ENCODE data around the gene AP1G2. TPM values are rescaled to one million over a fixed set of nuclear protein-coding genes. Genes with fewer than 3 reads are reported as not detected.

AP1G2 gene
- total and polyA plus RNA-seq, 2 of the 13 experiments (the other 11 are each of a cell fraction or from before 2014, with no cell fraction given): 96.9 to 611 TPM

DNA sequence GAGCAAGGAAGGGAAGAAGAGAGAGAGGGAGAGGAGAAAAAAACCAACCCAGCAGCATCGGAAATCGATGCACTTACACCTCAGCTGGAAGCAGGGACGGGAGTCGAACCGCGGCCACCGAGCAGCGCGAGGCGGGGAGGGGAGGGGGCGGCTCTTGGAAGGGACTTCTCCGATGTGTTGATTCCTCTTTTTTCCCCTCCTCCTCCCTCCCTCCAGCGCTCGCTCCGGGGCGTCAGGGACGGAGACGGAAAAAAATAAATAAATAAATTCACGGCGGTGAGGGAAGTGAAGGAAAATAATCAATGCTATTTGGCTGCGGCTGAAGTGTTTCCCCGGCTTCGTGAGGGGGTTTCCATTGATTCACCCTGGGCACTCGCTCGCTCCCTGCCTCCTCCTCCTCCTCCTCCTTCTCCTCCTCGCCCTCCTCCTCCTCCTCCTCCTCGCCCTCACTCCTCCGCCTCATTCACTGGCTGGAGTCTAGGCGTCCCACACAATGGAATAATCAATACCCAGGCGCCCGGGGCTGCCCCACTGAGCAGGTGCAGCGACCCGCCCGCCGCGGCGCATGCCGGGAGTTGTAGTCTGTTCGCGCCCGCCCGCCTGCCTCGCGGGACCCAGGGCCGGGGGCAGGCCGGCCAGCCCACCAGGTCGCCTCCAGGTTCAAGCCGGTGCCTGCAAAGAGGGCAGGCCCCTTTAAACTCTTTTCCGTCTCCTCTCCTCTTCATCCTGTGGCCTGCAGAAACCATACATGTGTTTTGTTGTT is 16.1 kb downstream of the AP1G2 start, which contains the start of gene ZFHX2 (continued):
- TF ChIP-seq, protein P1, sequence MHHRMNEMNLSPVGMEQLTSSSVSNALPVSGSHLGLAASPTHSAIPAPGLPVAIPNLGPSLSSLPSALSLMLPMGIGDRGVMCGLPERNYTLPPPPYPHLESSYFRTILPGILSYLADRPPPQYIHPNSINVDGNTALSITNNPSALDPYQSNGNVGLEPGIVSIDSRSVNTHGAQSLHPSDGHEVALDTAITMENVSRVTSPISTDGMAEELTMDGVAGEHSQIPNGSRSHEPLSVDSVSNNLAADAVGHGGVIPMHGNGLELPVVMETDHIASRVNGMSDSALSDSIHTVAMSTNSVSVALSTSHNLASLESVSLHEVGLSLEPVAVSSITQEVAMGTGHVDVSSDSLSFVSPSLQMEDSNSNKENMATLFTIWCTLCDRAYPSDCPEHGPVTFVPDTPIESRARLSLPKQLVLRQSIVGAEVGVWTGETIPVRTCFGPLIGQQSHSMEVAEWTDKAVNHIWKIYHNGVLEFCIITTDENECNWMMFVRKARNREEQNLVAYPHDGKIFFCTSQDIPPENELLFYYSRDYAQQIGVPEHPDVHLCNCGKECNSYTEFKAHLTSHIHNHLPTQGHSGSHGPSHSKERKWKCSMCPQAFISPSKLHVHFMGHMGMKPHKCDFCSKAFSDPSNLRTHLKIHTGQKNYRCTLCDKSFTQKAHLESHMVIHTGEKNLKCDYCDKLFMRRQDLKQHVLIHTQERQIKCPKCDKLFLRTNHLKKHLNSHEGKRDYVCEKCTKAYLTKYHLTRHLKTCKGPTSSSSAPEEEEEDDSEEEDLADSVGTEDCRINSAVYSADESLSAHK (CRISPR knock-in tag; IDR thresholded peaks at IDR 0.05; ENCODE audit: borderline replicate concordance): 0 out of 2 replicates have a peak, but pooled peaks have one; percentile 52
- TF ChIP-seq MTF1 (CRISPR knock-in tag; IDR thresholded peaks at IDR 0.05): 0 out of 2 replicates have a peak, but pooled peaks have one; percentile 45
- peak; percentile 65; the same call in 1 of the 2 replicates for TF ChIP-seq KMT2A (CRISPR knock-in tag; IDR thresholded peaks at IDR 0.05)
- TF ChIP-seq, protein P2, sequence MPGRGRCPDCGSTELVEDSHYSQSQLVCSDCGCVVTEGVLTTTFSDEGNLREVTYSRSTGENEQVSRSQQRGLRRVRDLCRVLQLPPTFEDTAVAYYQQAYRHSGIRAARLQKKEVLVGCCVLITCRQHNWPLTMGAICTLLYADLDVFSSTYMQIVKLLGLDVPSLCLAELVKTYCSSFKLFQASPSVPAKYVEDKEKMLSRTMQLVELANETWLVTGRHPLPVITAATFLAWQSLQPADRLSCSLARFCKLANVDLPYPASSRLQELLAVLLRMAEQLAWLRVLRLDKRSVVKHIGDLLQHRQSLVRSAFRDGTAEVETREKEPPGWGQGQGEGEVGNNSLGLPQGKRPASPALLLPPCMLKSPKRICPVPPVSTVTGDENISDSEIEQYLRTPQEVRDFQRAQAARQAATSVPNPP (CRISPR knock-in tag; IDR thresholded peaks at IDR 0.05): 0 out of 2 replicates have a peak, but pooled peaks have one; percentile 52
- TF ChIP-seq ZNF441 (CRISPR knock-in tag; IDR thresholded peaks at IDR 0.05; ENCODE audit: borderline replicate concordance): no peak; the same call in 1 of the 2 replicates
- TF ChIP-seq, protein P3, sequence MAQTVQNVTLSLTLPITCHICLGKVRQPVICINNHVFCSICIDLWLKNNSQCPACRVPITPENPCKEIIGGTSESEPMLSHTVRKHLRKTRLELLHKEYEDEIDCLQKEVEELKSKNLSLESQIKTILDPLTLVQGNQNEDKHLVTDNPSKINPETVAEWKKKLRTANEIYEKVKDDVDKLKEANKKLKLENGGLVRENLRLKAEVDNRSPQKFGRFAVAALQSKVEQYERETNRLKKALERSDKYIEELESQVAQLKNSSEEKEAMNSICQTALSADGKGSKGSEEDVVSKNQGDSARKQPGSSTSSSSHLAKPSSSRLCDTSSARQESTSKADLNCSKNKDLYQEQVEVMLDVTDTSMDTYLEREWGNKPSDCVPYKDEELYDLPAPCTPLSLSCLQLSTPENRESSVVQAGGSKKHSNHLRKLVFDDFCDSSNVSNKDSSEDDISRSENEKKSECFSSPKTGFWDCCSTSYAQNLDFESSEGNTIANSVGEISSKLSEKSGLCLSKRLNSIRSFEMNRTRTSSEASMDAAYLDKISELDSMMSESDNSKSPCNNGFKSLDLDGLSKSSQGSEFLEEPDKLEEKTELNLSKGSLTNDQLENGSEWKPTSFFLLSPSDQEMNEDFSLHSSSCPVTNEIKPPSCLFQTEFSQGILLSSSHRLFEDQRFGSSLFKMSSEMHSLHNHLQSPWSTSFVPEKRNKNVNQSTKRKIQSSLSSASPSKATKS (CRISPR knock-in tag; IDR thresholded peaks at IDR 0.05): no peak
- TF ChIP-seq AGO1 (IDR thresholded peaks at IDR 0.05; ENCODE audit: low read depth, low read length, poor library complexity, severe bottlenecking): peak; percentile 79
- no peak; the same call in 1 of the 2 replicates for TF ChIP-seq SMARCC2 (IDR thresholded peaks at IDR 0.05)
- TF ChIP-seq NR2F2 (IDR thresholded peaks at IDR 0.05; ENCODE audit: borderline replicate concordance, low read depth): no peak
- TF ChIP-seq ZNF7 (CRISPR knock-in tag; IDR thresholded peaks at IDR 0.05): no peak; the same call in 1 of the 2 replicates
- no peak; the same call in none of the 2 replicates for TF ChIP-seq BORCS8-MEF2B (CRISPR knock-in tag; IDR thresholded peaks at IDR 0.05)
- TF ChIP-seq ZFP37 (CRISPR knock-in tag; IDR thresholded peaks at IDR 0.05; ENCODE audit: borderline replicate concordance): peak; percentile 86; the same call in 1 of the 2 replicates
- TF ChIP-seq ZNF549 (CRISPR knock-in tag; IDR thresholded peaks at IDR 0.05): no peak
- TF ChIP-seq, protein P4, sequence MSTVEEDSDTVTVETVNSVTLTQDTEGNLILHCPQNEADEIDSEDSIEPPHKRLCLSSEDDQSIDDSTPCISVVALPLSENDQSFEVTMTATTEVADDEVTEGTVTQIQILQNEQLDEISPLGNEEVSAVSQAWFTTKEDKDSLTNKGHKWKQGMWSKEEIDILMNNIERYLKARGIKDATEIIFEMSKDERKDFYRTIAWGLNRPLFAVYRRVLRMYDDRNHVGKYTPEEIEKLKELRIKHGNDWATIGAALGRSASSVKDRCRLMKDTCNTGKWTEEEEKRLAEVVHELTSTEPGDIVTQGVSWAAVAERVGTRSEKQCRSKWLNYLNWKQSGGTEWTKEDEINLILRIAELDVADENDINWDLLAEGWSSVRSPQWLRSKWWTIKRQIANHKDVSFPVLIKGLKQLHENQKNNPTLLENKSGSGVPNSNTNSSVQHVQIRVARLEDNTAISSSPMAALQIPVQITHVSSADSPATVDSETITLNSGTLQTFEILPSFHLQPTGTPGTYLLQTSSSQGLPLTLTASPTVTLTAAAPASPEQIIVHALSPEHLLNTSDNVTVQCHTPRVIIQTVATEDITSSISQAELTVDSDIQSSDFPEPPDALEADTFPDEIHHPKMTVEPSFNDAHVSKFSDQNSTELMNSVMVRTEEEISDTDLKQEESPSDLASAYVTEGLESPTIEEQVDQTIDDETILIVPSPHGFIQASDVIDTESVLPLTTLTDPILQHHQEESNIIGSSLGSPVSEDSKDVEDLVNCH (CRISPR knock-in tag; IDR thresholded peaks at IDR 0.05): no peak
- TF ChIP-seq HDAC6 (IDR thresholded peaks at IDR 0.05; ENCODE audit: low read depth, low read length): no peak
- 0 out of 2 replicates have a peak, but pooled peaks have one; percentile 66 for TF ChIP-seq ZNF33A (CRISPR knock-in tag; IDR thresholded peaks at IDR 0.05; ENCODE audit: borderline replicate concordance)
- TF ChIP-seq ZNF615 (CRISPR knock-in tag; IDR thresholded peaks at IDR 0.05; ENCODE audit: borderline replicate concordance): peak; percentile 86; the same call in 1 of the 2 replicates
- TF ChIP-seq ZNF552 (CRISPR knock-in tag; IDR thresholded peaks at IDR 0.05; ENCODE audit: borderline replicate concordance): peak; percentile 89
- TF ChIP-seq, protein P5, sequence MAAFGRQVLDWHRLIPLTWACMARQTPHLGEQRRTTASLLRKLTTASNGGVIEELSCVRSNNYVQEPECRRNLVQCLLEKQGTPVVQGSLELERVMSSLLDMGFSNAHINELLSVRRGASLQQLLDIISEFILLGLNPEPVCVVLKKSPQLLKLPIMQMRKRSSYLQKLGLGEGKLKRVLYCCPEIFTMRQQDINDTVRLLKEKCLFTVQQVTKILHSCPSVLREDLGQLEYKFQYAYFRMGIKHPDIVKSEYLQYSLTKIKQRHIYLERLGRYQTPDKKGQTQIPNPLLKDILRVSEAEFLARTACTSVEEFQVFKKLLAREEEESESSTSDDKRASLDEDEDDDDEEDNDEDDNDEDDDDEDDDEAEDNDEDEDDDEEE (CRISPR knock-in tag; IDR thresholded peaks at IDR 0.05): peak; percentile 98
